Type B pancreatic cell (in vitro differentiated cells): ENCODE data around the gene SCARF2. TPM values are rescaled to one million over a fixed set of nuclear protein-coding genes. Genes with fewer than 3 reads are reported as not detected.
"Not testable (repeated sequence)": the region's sequence is repeated elsewhere in the genome, so short reads cannot be mapped to it uniquely, and the experiment has no call there.

Experiments used
- DNase-seq: peaks from one replicate; pipeline ENCODE4 v3.0.0; 2021; ENCODE audit warnings: mixed read lengths; ENCODE audit not compliant: unreplicated experiment; ENCODE audit errors: extremely low spot score
- H3K27ac Mint-ChIP-seq: 2 replicates; pipeline ENCODE4 v1.8.0; 2021; ENCODE audit warnings: mild to moderate bottlenecking, mixed read lengths
- H3K27me3 Mint-ChIP-seq: 2 replicates; pipeline ENCODE4 v1.8.0; 2021; ENCODE audit warnings: mixed read lengths
- H3K36me3 Mint-ChIP-seq: 2 replicates; pipeline ENCODE4 v1.8.0; 2021; ENCODE audit warnings: mixed read lengths
- H3K4me1 Mint-ChIP-seq: one replicate; pipeline ENCODE4 v1.8.0; 2021; ENCODE audit warnings: mixed read lengths; ENCODE audit not compliant: unreplicated experiment
- H3K4me3 Mint-ChIP-seq: 2 replicates; pipeline ENCODE4 v1.8.0; 2021; ENCODE audit warnings: mild to moderate bottlenecking, mixed read lengths
- H3K9me3 Mint-ChIP-seq: 2 replicates; pipeline ENCODE4 v1.8.0; 2021; ENCODE audit warnings: mixed read lengths
- CTCF ChIP-seq: fragments of 200-600 bp; sonication (generic); conservative IDR thresholded peaks from 2 replicates; pipeline ENCODE4 v1.5.0; 2021; ENCODE audit warnings: antibody characterized with exemption, mild to moderate bottlenecking
- long read RNA-seq: library from polyadenylated mRNA; unstranded; transcript quantifications from one replicate; pipeline ENCODE4 v2.0.0, GENCODE V29; 2020
- total RNA-seq: library from RNA; stranded (reverse); gene quantifications from 2 replicates; pipeline ENCODE4 v1.2.1, GENCODE V29; 2021; ENCODE audit warnings: low replicate concordance

SCARF2 gene
- total RNA-seq = 4.2 and 21.7 TPM in 2 replicates
- long read RNA-seq = 0 reads

DNA sequence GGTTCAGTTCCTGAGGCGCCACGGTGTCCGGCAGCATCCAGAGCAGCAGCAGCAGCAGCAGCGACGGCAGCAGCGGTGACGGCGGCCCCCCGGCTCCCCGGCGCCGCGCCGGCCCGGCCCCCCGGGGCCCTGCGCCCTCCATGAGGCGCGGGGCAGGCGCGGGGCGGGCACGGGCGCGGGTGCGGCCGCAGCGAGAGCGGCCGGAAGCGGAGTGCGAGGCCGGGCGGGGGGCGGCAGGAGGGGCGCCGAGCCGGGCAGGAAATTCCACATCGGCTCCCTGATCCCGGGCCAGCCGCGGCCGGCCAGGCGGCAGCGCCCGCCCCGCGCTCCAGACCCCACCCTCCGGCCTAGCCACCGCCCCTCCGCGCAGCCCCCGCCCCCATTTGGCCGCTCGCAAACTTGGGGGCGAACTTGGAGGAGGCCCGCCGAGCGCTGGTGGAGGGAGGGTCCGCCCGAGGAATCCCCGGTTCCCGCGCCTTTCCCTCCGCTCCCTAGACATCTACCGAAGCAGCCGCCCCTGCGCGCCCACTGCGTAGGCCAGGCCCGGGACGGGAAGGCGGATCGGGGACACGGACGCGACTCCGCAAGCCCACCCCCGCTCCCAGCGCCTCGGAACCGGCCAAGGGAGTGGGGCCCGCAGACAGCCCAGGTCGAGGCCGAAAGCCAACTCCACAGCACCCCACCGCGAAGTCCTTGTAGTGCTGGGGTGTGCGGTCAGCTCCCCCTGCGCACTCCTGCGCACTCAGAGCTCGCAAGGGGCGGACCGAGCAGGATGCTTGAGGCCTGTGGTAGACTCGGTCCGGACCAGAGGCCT lies at the start of gene SCARF2:
Gene SCARF2, minus strand, starts transcription at position 213 of the 814 bp plus-strand sequence. Its CDS starts 71 bp downstream, at position 142.
- Mint-ChIP-seq H3K9me3 (no peaks in the 10 kb centered on the region), H3K27me3 (peaks cover 38% of the 10 kb centered on the region), H3K36me3 (peaks cover 12% of the 10 kb centered on the region), H3K4me1 (peaks cover 23% of the 10 kb centered on the region), H3K4me3 (peak within 1 kb of the TSS; percentile 96), H3K27ac (peak within 1 kb of the TSS; percentile 83)
- DNase-seq = no peak
- no peak for TF ChIP-seq CTCF

GRCh38 chr22:20486229-20486628 lies 48.6 kb upstream of the SCARF2 start:
- Mint-ChIP-seq H3K9me3 (peaks cover 6% of the 10 kb centered on the region), H3K27ac (no peak overlapping the region), H3K27me3 (no peaks in the 10 kb centered on the region), H3K4me3 (no peak overlapping the region), H3K4me1 (peaks cover 9% of the 10 kb centered on the region), H3K36me3 (peaks cover 27% of the 10 kb centered on the region)
- no peak for DNase-seq
- no peak for TF ChIP-seq CTCF

DNA sequence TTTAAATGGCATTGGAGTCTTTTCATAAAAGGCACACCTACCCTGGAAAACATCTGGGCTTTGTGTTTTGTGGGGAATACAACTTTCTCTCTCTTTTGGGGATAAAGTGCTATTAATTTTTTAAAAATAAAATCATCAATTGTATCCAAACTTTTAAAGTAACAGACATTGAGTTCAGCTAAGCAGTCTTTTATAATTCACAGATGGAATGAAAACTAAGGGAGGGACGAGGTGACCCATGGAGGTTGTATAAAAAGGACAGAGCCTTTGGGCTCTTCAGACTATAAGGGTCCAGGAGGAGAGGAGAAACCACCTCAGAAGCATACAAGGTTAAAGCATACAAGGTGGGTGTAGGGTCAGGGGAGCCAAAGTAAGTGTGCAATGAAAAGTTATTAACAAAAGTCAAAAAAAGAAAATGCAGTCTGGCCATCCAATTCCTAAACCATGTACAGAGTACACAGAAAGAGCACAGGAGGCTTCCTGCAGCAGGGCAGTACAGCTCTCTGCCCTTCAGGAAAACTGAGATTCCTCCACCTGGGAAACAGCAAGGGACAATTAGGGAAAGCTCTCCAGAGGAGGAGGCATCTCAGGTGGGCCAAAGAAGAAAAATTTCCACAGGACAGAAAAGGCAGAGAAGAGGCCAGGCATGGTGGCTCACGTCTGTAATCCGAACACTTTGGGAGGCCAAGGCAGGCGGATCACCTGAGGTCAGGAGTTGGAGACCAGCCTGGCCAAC lies 47.5 kb upstream of the SCARF2 start:
- no peak for DNase-seq
- Mint-ChIP-seq H3K27me3 (no peaks in the 10 kb centered on the region), H3K27ac (no peak overlapping the region), H3K9me3 (peaks cover 6% of the 10 kb centered on the region), H3K36me3 (peaks cover 29% of the 10 kb centered on the region), H3K4me3 (no peak overlapping the region), H3K4me1 (peaks cover 5% of the 10 kb centered on the region)
- TF ChIP-seq CTCF = no peak

GRCh38 chr22:20483771-20484170 lies 46.1 kb upstream of the SCARF2 start:
- peaks cover 31% of the 10 kb centered on the region for H3K36me3 Mint-ChIP-seq
- no peak overlapping the region for H3K4me3 Mint-ChIP-seq
- no peaks in the 10 kb centered on the region for H3K27me3 Mint-ChIP-seq
- no peak for DNase-seq
- H3K9me3 Mint-ChIP-seq = peaks cover 13% of the 10 kb centered on the region
- no peak for TF ChIP-seq CTCF
- H3K4me1 Mint-ChIP-seq = peaks cover 3% of the 10 kb centered on the region
- H3K27ac Mint-ChIP-seq = no peak overlapping the region

- not testable (repeated sequence) for H3K27me3 Mint-ChIP-seq, DNase-seq, H3K4me1 Mint-ChIP-seq, H3K27ac Mint-ChIP-seq, H3K4me3 Mint-ChIP-seq
- Mint-ChIP-seq H3K36me3 (peaks cover 30% of the 10 kb centered on the region), H3K9me3 (peaks cover 13% of the 10 kb centered on the region)
Observed at GRCh38 chr22:20483143-20483506, 45.5 kb upstream of the SCARF2 start.
